HepG2 (cell line): Measurements from ENCODE around the gene NCOA7. TPM values are rescaled to one million over a fixed set of nuclear protein-coding genes. Genes with fewer than 3 reads are reported as not detected.

Experiments
- E2F5 ChIP-seq: sonication (generic); formaldehyde crosslinking; conservative IDR thresholded peaks from 2 replicates; pipeline ENCODE4 v1.4.0; 2020; ENCODE audit warnings: missing genetic modification reagents
- ESRRA ChIP-seq: sonication (generic); formaldehyde crosslinking; IDR thresholded peaks from 2 replicates; pipeline ENCODE4 v1.5.1; 2020; ENCODE audit warnings: mild to moderate bottlenecking, low read depth, missing genetic modification reagents
- FIP1L1 ChIP-seq: fragments of 200-400 bp; formaldehyde crosslinking; IDR thresholded peaks from 2 replicates; pipeline ENCODE4 v1.6.1; 2018; ENCODE audit warnings: low read depth, mild to moderate bottlenecking, low read length, moderate library complexity, borderline replicate concordance; ENCODE audit not compliant: insufficient read depth
- GLMP ChIP-seq: sonication (generic); formaldehyde crosslinking; IDR thresholded peaks from 2 replicates; pipeline ENCODE4 v1.9.0; 2021; ENCODE audit warnings: missing genetic modification reagents, mild to moderate bottlenecking, borderline replicate concordance
- HDAC1 ChIP-seq: sonication (generic); formaldehyde crosslinking; IDR thresholded peaks from 2 replicates; pipeline ENCODE4 v1.5.1; 2020; ENCODE audit warnings: mild to moderate bottlenecking, missing genetic modification reagents
- HMGA1 ChIP-seq: sonication (generic); formaldehyde crosslinking; conservative IDR thresholded peaks from 2 replicates; pipeline ENCODE4 v1.4.0; 2020; ENCODE audit warnings: missing genetic modification reagents
- HNRNPLL ChIP-seq: fragments of 200-400 bp; formaldehyde crosslinking; IDR thresholded peaks from 2 replicates; pipeline ENCODE4 v1.6.1; 2017; ENCODE audit warnings: mild to moderate bottlenecking, low read depth, low read length; ENCODE audit not compliant: poor library complexity, severe bottlenecking
- NFE2L2 ChIP-seq: fragments of 150-350 bp; IDR thresholded peaks from 2 replicates; pipeline ENCODE4 v1.6.1; 2014; ENCODE audit warnings: low read length
- SATB2 ChIP-seq: sonication (generic); formaldehyde crosslinking; IDR thresholded peaks from 2 replicates; pipeline ENCODE4 v1.5.0; 2020; ENCODE audit warnings: missing genetic modification reagents
- TEAD3 ChIP-seq: optimal IDR thresholded peaks from 2 replicates; pipeline ENCODE3; 2016; ENCODE audit warnings: borderline replicate concordance
- ZMYM3 ChIP-seq: sonication (generic); formaldehyde crosslinking; IDR thresholded peaks from 2 replicates; pipeline ENCODE4 v1.5.1; 2020; ENCODE audit warnings: mild to moderate bottlenecking, missing genetic modification reagents
- ZMYM4 ChIP-seq: sonication (generic); formaldehyde crosslinking; IDR thresholded peaks from 2 replicates; pipeline ENCODE4 v1.8.1; 2023; ENCODE audit warnings: mild to moderate bottlenecking, missing genetic modification reagents
- ZNF121 ChIP-seq: sonication (generic); formaldehyde crosslinking; IDR thresholded peaks from 2 replicates; pipeline ENCODE4 v1.5.0; 2020; ENCODE audit warnings: mild to moderate bottlenecking, missing genetic modification reagents
- ZNF251 ChIP-seq: sonication (generic); formaldehyde crosslinking; IDR thresholded peaks from 2 replicates; pipeline ENCODE4 v1.9.0; 2021; ENCODE audit warnings: mild to moderate bottlenecking, missing genetic modification reagents
- ZNF331 ChIP-seq: sonication (generic); formaldehyde crosslinking; IDR thresholded peaks from 2 replicates; pipeline ENCODE4 v1.4.0; 2020; ENCODE audit warnings: missing genetic modification reagents
- ZNF552 ChIP-seq: sonication (generic); formaldehyde crosslinking; IDR thresholded peaks from 2 replicates; pipeline ENCODE4 v1.9.0; 2022; ENCODE audit warnings: missing genetic modification reagents, mild to moderate bottlenecking, borderline replicate concordance
- ZSCAN25 ChIP-seq: sonication (generic); formaldehyde crosslinking; IDR thresholded peaks from 2 replicates; pipeline ENCODE4 v1.8.0; 2022; ENCODE audit warnings: mild to moderate bottlenecking, missing genetic modification reagents
- polyA plus RNA-seq, 8 experiments: library from polyadenylated mRNA; depleted of rRNA in 3 of 8; stranded (reverse) in 7 of 8; unstranded in 1 of 8; fragments of >200 nt; fragmentation: Illumina TruSeq in 4 of 8; extraction: Trizol in 4 of 8; gene quantifications; 2 replicates each; pipeline versions ENCODE4 v1.2.1 to v1.2.3, GENCODE V29; 2011 to 2016; ENCODE audit warnings: low read depth in 4 of 8, missing spikeins in 1 of 8, mixed read lengths in 1 of 8; ENCODE audit not compliant: insufficient read depth in 1 of 8
- total RNA-seq, 5 experiments: library from RNA; depleted of rRNA; stranded (reverse); fragments of >200 nt; fragmentation: Illumina TruSeq; extraction: Trizol; gene quantifications; 2 replicates each; pipeline ENCODE4 v1.2.3, GENCODE V29; 2016; ENCODE audit warnings: low read depth in 1 of 5
- TF ChIP-seq, protein P1 (sequence below): sonication (generic); formaldehyde crosslinking; IDR thresholded peaks from 2 replicates; pipeline ENCODE4 v1.4.0; 2020; ENCODE audit warnings: missing genetic modification reagents
- TF ChIP-seq, protein P2 (sequence below): sonication (generic); formaldehyde crosslinking; IDR thresholded peaks from 2 replicates; pipeline ENCODE4 v1.5.1; 2020; ENCODE audit warnings: mild to moderate bottlenecking, missing genetic modification reagents
- TF ChIP-seq, protein P3 (sequence below): sonication (generic); formaldehyde crosslinking; IDR thresholded peaks from 2 replicates; pipeline ENCODE4 v1.4.0; 2020; ENCODE audit warnings: missing genetic modification reagents, borderline replicate concordance

The NCOA7 gene
- total and polyA plus RNA-seq, 2 of the 13 experiments (the other 11 are each of a cell fraction or from before 2014, with no cell fraction given) = 13.6 to 20.8 TPM

- TF ChIP-seq SATB2 (CRISPR knock-in tag) (peak; percentile 76; the same call in 1 of the 2 replicates), ZSCAN25 (CRISPR knock-in tag) (no peak), NFE2L2 (peak; percentile 79), HNRNPLL (no peak), ZNF121 (CRISPR knock-in tag) (no peak), ZNF251 (CRISPR knock-in tag) (no peak), HMGA1 (CRISPR knock-in tag) (no peak), ESRRA (no peak), GLMP (no peak), ZNF552 (CRISPR knock-in tag) (no peak), TEAD3 (CRISPR knock-in tag) (peak; percentile 57), ZNF331 (CRISPR knock-in tag) (peak; percentile 51; the same call in 1 of the 2 replicates), E2F5 (CRISPR knock-in tag) (no peak), ZMYM3 (CRISPR knock-in tag) (no peak), ZMYM4 (CRISPR knock-in tag) (peak; percentile 8; the same call in 1 of the 2 replicates), HDAC1 (CRISPR knock-in tag) (no peak; the same call in 1 of the 2 replicates), FIP1L1 (no peak)
- TF ChIP-seq, protein P1, sequence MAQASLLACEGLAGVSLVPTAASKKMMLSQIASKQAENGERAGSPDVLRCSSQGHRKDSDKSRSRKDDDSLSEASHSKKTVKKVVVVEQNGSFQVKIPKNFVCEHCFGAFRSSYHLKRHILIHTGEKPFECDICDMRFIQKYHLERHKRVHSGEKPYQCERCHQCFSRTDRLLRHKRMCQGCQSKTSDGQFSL = no peak
- TF ChIP-seq, protein P2, sequence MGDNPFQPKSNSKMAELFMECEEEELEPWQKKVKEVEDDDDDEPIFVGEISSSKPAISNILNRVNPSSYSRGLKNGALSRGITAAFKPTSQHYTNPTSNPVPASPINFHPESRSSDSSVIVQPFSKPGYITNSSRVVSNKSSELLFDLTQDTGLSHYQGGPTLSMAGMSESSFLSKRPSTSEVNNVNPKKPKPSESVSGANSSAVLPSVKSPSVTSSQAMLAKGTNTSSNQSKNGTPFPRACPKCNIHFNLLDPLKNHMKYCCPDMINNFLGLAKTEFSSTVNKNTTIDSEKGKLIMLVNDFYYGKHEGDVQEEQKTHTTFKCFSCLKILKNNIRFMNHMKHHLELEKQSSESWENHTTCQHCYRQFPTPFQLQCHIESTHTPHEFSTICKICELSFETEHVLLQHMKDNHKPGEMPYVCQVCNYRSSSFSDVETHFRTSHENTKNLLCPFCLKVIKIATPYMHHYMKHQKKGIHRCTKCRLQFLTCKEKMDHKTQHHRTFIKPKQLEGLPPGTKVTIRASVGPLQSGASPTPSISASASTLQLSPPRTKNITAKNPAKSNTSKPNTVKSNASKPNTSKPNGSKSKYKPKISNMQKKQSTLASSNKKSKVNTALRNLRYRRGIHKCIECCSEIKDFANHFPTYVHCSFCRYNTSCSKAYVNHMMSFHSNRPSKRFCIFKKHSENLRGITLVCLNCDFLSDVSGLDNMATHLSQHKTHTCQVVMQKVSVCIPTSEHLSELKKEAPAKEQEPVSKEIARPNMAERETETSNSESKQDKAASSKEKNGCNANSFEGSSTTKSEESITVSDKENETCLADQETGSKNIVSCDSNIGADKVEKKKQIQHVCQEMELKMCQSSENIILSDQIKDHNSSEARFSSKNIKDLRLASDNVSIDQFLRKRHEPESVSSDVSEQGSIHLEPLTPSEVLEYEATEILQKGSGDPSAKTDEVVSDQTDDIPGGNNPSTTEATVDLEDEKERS (CRISPR knock-in tag) = 0 out of 2 replicates have a peak, but pooled peaks have one; percentile 45
- TF ChIP-seq, protein P3, sequence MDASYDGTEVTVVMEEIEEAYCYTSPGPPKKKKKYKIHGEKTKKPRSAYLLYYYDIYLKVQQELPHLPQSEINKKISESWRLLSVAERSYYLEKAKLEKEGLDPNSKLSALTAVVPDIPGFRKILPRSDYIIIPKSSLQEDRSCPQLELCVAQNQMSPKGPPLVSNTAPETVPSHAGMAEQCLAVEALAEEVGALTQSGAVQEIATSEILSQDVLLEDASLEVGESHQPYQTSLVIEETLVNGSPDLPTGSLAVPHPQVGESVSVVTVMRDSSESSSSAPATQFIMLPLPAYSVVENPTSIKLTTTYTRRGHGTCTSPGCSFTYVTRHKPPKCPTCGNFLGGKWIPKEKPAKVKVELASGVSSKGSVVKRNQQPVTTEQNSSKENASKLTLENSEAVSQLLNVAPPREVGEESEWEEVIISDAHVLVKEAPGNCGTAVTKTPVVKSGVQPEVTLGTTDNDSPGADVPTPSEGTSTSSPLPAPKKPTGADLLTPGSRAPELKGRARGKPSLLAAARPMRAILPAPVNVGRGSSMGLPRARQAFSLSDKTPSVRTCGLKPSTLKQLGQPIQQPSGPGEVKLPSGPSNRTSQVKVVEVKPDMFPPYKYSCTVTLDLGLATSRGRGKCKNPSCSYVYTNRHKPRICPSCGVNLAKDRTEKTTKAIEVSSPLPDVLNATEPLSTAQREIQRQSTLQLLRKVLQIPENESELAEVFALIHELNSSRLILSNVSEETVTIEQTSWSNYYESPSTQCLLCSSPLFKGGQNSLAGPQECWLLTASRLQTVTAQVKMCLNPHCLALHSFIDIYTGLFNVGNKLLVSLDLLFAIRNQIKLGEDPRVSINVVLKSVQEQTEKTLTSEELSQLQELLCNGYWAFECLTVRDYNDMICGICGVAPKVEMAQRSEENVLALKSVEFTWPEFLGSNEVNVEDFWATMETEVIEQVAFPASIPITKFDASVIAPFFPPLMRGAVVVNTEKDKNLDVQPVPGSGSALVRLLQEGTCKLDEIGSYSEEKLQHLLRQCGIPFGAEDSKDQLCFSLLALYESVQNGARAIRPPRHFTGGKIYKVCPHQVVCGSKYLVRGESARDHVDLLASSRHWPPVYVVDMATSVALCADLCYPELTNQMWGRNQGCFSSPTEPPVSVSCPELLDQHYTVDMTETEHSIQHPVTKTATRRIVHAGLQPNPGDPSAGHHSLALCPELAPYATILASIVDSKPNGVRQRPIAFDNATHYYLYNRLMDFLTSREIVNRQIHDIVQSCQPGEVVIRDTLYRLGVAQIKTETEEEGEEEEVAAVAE = no peak
These were observed 154.8 kb downstream of the NCOA7 start (continued) for GRCh38 chr6:125945378-125946141.
